Activated naive CD8-positive, alpha-beta T cell treated with anti-CD3 and anti-CD28 coated beads, Interleukin-2, amount 10 ng/mL, durations not matched to agents 7 days and 5 days (primary cell): ENCODE measurements around the gene DDX41. TPM values are rescaled to one million over a fixed set of nuclear protein-coding genes. Genes with fewer than 3 reads are reported as not detected.
A peak's percentile ranks its signal among the peaks of the same experiment; 100 is the strongest.

Source experiments
- ATAC-seq: fragments of 150-1000 bp; cut with Tn5 transposase; one replicate; pipeline ENCODE4 v1.10.0; 2021; ENCODE audit warnings: low read depth, moderate library complexity
- POLR2A ChIA-PET: fragments of 350-600 bp; sonication (Branson Sonifier 250); formaldehyde crosslinking; loops from one replicate; lab custom pipeline; 2021; ENCODE audit warnings: antibody characterized with exemption; lab: Charles Lee
- DNase-seq: peaks from one replicate; pipeline ENCODE4 v3.0.0; 2021
- H3K27ac Mint-ChIP-seq: one replicate; pipeline ENCODE4 v1.8.0; 2022; ENCODE audit warnings: mild to moderate bottlenecking, mixed read lengths
- H3K27me3 Mint-ChIP-seq: one replicate; pipeline ENCODE4 v1.8.0; 2022; ENCODE audit warnings: mild to moderate bottlenecking, moderate library complexity, mixed read lengths
- H3K36me3 Mint-ChIP-seq: one replicate; pipeline ENCODE4 v1.8.0; 2021; ENCODE audit warnings: mild to moderate bottlenecking, mixed read lengths
- H3K4me1 Mint-ChIP-seq: one replicate; pipeline ENCODE4 v1.8.0; 2021; ENCODE audit warnings: mixed read lengths
- H3K4me3 Mint-ChIP-seq: one replicate; pipeline ENCODE4 v1.8.0; 2022; ENCODE audit warnings: mild to moderate bottlenecking, moderate library complexity, mixed read lengths
- H3K9me3 Mint-ChIP-seq: one replicate; pipeline ENCODE4 v1.8.0; 2021; ENCODE audit warnings: mixed read lengths
- total RNA-seq, 2 experiments: library from RNA; stranded (reverse); gene quantifications; one replicate each; pipeline ENCODE4 v1.2.3, GENCODE V29; 2021

The DDX41 gene
- total RNA-seq, 2 experiments from 2014 or later = 132 to 135 TPM

DNA sequence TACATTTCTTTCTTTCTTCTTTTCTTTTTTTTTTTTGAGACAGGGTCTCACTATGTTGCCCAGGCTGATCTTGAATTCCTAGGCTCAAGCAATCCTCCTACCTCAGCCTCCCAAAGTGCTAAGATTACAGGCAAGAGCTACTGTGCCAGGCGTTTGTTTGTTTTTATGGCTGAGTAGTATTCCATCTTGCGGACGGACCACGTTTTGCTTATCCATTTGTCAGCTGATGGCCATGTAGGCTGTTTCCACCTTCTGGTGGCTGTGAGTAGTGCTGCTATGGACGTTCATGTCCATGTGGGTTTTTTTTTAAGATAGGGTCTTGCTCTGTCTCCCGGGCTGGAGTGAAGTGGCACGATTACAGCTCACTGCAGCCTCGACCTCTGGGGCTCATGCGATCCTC is 9.6 kb downstream of the DDX41 start:
- H3K9me3 Mint-ChIP-seq = no peaks in the 10 kb centered on the region
- H3K27me3 Mint-ChIP-seq = no peaks in the 10 kb centered on the region
- peaks cover 16% of the 10 kb centered on the region for H3K36me3 Mint-ChIP-seq
- no peak for DNase-seq
- no peak overlapping the region for H3K4me3 Mint-ChIP-seq
- peaks cover 11% of the 10 kb centered on the region for H3K4me1 Mint-ChIP-seq
- POLR2A ChIA-PET = interaction anchor here (1.2 kb wide), 1 partner anchor 105 kb away, joined by 3 read pairs; no protein-coding TSS in a partner anchor
- no peak for ATAC-seq
- H3K27ac Mint-ChIP-seq = no peak overlapping the region

DNA sequence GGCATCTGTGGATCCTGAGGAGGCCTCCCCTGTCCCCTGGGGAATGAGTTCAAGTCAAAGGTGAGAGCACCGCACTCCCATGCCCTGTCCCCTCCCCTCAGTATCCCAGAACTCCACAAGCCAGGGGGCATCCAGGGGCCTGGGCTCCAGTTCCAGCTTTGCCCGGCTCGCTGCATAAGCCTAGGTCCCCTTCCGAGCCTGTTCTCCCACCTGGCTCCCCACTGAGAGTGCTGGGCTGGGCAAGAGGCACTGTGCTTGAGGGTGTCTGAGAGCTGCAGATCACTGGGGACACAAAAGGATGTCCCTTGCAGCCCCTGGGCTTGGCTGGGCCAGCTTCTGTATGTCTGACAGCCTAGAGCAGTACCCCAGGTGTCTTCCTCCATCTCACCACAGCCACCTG is 11.7 kb downstream of the DDX41 start:
- no peak for DNase-seq
- Mint-ChIP-seq H3K36me3 (peaks cover 6% of the 10 kb centered on the region), H3K4me3 (no peak overlapping the region), H3K27me3 (peaks cover under 1% of the 10 kb centered on the region), H3K4me1 (peaks cover 17% of the 10 kb centered on the region), H3K9me3 (no peaks in the 10 kb centered on the region), H3K27ac (no peak overlapping the region)
- ATAC-seq = no peak
- POLR2A ChIA-PET = interaction anchor here (0.6 to 1.2 kb wide), 2 partner anchors 32 to 75 kb away, joined by 3 to 4 read pairs; no protein-coding TSS in a partner anchor

DNA sequence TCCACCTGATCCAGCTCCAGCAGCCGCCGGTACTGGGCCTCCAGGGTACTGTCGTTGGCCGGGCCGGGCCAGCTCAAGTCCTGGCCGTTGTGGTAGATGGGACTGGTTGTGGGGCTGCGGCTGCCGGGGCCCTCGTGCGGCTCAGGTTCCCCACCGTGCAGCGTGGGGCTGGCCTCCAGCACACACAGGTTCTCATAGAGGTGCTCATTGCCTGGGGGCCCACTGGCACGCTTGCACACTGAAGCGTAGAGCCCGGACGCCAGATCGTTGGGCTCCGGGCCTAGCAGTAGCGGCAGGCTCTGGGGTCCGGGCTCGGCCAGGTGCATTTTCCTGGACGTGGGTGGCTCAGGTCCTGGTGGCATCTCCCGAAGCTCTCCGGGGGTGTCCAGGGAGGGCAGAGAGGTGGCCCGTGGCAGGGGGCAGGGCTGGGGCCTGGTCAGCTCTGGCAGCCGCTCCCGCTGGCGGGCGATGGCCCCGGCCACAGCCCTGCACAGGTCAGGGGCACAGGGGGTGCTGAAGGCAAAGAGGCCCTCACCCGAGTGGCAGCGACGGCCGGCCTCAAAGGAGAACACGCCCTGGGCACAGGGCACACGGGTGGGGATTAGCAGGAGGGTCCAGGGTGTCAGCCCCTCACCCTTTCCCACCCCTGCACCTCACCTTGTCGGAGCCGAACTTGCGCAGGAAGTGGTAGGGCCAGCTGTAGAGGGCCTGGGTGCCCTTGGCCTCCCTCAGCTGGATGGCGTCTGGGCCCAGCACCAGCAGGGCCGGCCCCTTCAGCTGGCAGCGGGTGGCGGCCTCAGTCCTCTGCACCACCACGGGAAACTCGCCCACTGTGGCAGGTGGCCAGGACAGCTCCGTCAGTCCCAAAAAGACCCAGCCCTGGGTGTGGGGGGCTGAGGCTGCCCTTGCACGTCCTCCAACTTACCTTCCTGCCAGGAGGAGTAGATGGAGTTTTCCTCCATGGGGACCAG is 12.4 kb downstream of the DDX41 start:
- DNase-seq (no peak), ATAC-seq (no peak)
- Mint-ChIP-seq H3K9me3 (no peaks in the 10 kb centered on the region), H3K4me1 (peaks cover 14% of the 10 kb centered on the region), H3K4me3 (no peak overlapping the region), H3K36me3 (peaks cover 5% of the 10 kb centered on the region), H3K27me3 (peaks cover 7% of the 10 kb centered on the region), H3K27ac (no peak overlapping the region)
- POLR2A ChIA-PET = interaction anchor here (0.6 kb wide), 1 partner anchor 75 kb away, joined by 4 read pairs; no protein-coding TSS in a partner anchor

DNA sequence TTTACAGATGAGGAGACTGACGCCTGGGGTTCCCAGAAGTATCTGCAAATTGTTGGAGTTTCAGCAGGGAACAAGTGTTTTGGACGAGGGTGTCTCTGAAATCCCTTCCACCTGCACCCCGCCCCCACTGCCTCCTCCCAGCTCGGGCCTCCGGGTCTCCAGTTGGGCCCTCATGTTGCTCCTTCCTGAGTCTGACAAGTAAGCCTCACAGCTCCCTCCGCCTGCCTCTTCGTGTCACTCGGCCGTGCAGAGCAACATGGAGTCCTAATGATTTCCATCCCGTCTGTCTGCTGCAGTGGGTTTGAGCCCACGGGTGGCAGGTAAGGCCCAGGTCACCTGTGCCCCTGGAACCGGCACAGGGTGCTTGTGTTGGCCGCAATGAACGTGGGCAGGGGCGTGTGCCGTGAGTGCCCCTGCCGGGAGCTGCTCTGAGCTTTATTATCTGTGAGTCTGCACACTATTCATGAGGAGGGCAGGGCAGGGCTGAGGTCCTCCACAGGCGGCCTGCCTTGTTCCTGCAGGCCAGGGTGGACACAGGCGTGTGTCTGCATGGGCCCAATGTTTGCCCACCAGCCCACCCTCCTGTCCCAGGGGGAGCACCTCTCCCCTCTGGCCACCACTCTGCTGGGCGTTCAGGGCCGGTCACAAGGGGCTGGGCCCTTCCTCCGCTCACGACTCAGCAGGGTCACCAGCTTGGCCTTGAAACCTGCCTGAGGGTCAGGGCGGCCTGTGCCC is 13.2 kb downstream of the DDX41 start:
- Mint-ChIP-seq H3K9me3 (no peaks in the 10 kb centered on the region), H3K4me1 (peaks cover 16% of the 10 kb centered on the region), H3K4me3 (no peak overlapping the region), H3K36me3 (peaks cover 5% of the 10 kb centered on the region), H3K27me3 (peaks cover 13% of the 10 kb centered on the region), H3K27ac (no peak overlapping the region)
- POLR2A ChIA-PET = interaction anchor here (2.8 kb wide), 1 partner anchor 48 kb away, joined by 19 read pairs; no protein-coding TSS in a partner anchor
- no peak for ATAC-seq
- DNase-seq = no peak

DNA sequence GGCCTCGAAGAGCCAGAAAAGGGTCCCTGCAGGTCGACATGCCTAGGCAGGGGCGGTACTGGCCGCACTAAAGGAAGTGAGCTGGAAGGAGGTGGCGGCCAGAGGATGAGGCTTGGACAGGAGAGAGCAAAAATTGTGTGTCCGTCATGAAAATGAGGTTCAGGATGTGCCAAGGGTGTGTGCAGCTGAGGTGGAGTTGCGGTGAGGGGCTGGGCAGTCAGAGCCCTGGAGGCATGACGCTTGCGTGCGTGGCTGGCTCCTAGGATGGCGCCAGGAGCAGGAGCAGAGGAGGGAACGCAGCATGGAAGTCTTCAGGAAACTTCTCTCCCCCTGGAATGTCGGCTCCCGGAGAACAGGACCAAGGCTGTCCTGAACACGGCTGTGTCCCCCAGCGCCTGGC is 13.9 kb downstream of the DDX41 start:
- Mint-ChIP-seq H3K36me3 (peaks cover 4% of the 10 kb centered on the region), H3K27ac (no peak overlapping the region), H3K4me1 (peaks cover 21% of the 10 kb centered on the region), H3K27me3 (peaks cover 17% of the 10 kb centered on the region), H3K9me3 (no peaks in the 10 kb centered on the region), H3K4me3 (no peak overlapping the region)
- no peak for DNase-seq
- no peak for ATAC-seq
- POLR2A ChIA-PET = interaction anchor here (1.2 to 2.8 kb wide), 2 partner anchors 31 to 48 kb away, joined by 3 to 19 read pairs; no protein-coding TSS in a partner anchor

DNA sequence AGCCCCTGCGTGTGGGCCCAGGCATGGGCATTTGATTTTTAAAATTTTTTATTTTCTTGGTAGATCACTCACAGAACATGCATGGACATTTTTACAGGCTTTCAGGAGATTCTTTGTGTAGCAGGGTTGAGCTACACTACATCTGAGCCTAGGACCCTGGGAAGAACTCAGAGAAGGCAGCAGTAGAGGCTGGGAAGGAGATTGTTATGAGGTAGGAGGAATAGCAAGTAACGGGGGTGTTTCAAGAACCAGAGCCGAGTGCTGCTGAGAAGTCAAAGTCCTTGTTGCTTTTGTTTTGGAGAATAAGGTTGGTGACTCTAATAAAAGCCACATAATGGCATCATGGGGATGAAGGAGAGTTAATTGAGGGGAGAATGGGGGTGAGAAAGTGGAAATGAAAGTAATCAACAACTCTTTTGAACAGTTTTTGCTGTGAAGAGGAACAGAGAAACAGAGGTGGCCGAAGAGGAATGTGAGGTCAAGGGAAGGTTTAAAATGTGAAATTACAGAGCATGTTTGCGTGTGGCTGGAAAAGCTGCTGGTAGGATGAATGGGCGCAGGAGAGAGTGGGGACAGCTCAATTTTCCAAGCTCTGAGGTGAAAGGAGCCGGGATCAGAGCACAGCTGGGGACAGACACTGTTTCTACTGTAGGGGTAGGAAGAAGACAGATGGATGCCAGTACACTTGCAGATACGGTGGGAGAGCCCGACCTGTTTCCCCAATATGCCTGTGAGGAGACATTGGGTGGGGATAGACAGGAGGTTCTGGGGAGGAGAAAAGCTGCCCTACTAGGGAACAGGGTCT is 14.7 kb downstream of the DDX41 start:
- Mint-ChIP-seq H3K27me3 (peaks cover 17% of the 10 kb centered on the region), H3K27ac (peak overlapping the region; percentile 39), H3K4me1 (peaks cover 23% of the 10 kb centered on the region), H3K4me3 (no peak overlapping the region), H3K36me3 (peaks cover 2% of the 10 kb centered on the region), H3K9me3 (no peaks in the 10 kb centered on the region)
- DNase-seq (no peak), ATAC-seq (no peak)
- POLR2A ChIA-PET = interaction anchor here (1.1 to 2.8 kb wide), 4 partner anchors 30 to 652 kb away, joined by 3 to 19 read pairs (median 6); partner anchors contain the start of gene NHP2

DNA sequence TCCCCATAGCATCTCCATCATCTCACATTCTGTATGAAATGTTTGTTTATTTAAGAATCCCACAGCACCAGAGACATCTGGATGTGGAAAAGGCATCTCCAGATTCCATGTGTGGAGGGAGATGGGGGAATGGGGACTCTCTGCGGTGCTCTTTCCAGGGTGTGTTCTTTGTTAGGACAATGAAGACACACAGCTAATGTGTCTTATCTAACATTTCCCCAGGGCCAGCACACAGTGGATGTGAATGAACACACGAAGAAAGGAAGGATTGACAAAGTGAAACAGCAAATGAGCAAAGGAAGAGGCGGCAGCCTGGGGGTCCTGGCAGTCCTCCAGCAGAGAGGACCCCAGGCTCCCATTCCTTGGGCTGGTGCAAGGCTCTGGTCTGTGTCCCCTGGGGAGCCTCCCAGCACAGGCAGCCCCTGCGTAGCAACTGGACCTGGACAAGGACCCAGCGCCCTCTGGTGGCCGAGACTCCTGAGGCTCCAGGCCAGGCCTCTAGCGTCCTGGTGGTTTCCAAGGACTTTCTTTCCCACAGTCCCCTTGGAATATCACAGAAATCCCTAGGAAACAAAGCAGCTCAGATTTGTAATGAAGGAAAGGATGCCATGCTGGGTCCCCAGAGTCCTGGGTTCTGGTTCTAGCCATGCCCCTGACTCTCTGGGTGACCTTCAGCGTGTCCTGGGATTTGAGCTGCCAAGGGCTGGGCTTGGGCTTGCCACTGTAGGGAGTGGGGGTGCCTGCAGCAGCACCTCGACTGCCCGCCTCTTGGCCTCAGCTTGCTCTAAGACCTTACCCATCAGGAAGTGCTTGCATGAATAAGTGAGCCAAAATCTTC is 15.9 kb downstream of the DDX41 start:
- Mint-ChIP-seq H3K4me1 (peaks cover 28% of the 10 kb centered on the region), H3K36me3 (no peaks in the 10 kb centered on the region), H3K9me3 (no peaks in the 10 kb centered on the region), H3K4me3 (no peak overlapping the region), H3K27me3 (peaks cover 17% of the 10 kb centered on the region), H3K27ac (no peak overlapping the region)
- DNase-seq (peak; percentile 89), ATAC-seq (peak; percentile 31)
- POLR2A ChIA-PET = interaction anchor here (1.1 to 2.8 kb wide), 4 partner anchors 28 to 653 kb away, joined by 3 to 19 read pairs (median 6); partner anchors contain the start of gene NHP2

DNA sequence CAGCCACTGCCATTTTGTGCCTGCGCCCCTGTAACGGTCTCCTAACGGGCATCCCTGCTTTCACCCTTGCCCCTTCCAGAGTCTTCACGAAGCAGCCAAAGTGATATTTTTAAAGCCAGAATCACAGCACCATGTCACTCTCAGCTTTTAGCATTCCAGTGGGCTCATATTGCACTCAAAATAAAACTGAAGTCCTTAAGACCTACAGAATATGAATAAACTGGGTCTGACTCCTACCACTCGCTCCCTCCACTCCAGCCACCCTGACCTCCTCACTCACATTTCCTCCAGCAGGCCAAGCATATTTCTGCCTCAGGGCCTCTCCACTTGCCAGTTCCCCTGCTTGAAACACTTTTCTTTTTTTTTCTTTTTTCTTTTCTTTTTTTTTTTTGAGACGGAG is 16.9 kb downstream of the DDX41 start:
- H3K4me3 Mint-ChIP-seq = no peak overlapping the region
- peaks cover 17% of the 10 kb centered on the region for H3K27me3 Mint-ChIP-seq
- DNase-seq (no peak), ATAC-seq (no peak)
- no peak overlapping the region for H3K27ac Mint-ChIP-seq
- no peaks in the 10 kb centered on the region for H3K9me3 Mint-ChIP-seq
- H3K4me1 Mint-ChIP-seq = peaks cover 29% of the 10 kb centered on the region
- no peaks in the 10 kb centered on the region for H3K36me3 Mint-ChIP-seq
- POLR2A ChIA-PET = interaction anchor here (1.1 kb wide), 1 partner anchor 27 kb away, joined by 3 read pairs; no protein-coding TSS in a partner anchor

DNA sequence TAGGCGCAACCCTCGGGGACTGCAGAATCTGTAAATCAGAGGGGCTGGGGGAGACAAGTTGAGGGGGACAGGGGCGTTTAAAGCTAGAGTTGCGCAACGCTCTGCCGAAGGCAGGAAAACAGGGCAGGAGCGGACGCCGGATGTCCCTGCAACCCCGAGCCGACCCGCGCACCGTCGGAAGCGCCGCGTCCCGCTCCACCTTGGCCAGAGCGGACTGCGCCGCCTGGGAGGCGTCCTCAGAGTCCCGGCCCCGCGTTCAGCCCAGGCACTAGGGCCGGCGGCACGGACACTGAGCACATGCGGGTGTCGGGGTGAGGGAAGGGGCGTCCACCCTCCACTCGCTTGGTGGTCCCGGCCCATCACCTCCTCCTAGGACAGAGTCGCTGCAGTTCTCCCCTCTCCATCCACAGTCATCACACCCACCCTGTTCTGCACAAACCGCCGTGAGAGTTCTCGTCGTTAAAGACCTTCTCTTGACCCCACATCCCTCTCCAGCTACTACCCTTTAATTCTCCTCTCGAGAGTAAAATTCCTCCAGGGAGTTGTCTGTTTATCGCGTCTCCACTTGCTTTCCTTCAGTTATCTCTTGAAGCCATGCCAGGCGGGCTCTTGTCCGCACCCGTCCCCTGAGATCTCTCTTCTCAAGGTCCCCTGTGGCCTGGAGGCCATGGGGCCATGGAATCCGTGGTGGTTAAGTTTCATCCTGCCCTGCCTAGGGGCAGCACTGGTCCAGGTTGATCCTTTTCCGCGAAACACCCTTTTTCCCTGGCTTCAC is 18.6 kb downstream of the DDX41 start:
- H3K27ac Mint-ChIP-seq = peak overlapping the region; percentile 77
- peak overlapping the region; percentile 87 for H3K4me3 Mint-ChIP-seq
- DNase-seq (no peak), ATAC-seq (peak; percentile 26)
- peaks cover 39% of the 10 kb centered on the region for H3K4me1 Mint-ChIP-seq
- H3K9me3 Mint-ChIP-seq = no peaks in the 10 kb centered on the region
- no peaks in the 10 kb centered on the region for H3K36me3 Mint-ChIP-seq
- POLR2A ChIA-PET = interaction anchor here (0.9 to 3.6 kb wide), 15 partner anchors 15 to 108 kb away, joined by 3 to 34 read pairs (median 5); partner anchors contain the start of genes DBN1 and DDX41
- H3K27me3 Mint-ChIP-seq = peaks cover 17% of the 10 kb centered on the region

DNA sequence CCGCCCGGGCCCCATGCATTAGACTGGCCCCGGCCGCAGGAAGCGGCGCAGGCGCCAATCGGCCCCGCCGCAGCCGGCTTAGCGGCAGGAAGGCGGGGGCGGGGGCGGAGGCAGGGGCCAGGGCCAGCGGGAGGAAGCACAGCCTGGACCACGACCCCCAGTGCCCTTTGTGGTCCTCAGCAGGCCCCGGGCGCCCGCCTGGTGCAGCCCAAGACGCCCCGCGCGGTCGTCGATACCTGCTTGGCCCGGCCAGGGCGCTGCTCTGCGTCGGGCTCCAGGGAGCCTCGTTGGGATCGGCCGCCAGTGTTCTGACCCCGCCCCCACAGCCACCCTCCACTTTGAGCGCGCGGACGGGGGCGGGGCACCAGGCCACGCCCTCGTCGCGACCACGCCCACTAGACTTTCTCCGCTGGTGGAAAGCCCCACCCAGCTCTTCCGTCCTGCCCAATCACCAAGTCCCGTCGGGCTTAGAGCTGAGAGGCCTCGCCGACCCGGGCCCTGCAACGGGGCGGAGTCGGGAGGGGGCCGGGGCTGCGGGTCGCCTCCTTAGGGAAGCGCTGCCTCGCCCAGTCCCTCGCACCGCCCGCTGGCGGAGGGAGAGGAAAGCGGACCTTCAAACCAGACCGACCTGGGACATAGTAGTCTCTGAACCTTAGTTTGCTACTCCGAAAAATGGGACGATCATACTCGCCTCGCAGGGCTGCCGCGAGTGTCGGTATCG is 19.3 kb downstream of the DDX41 start, which contains the start of gene PDLIM7:
Gene PDLIM7 (minus strand): TSS at position 313 of the 721 bp plus-strand sequence. CDS start 1,092 bp downstream, outside the sequence.
- H3K27ac Mint-ChIP-seq = peak within 1 kb of the TSS; percentile 77
- peaks cover 38% of the 10 kb centered on the region for H3K4me1 Mint-ChIP-seq
- peak within 1 kb of the TSS; percentile 87 for H3K4me3 Mint-ChIP-seq
- ATAC-seq = peak; percentile 83
- peaks cover 17% of the 10 kb centered on the region for H3K27me3 Mint-ChIP-seq
- DNase-seq = peak; percentile 98
- no peaks in the 10 kb centered on the region for H3K36me3 Mint-ChIP-seq
- H3K9me3 Mint-ChIP-seq = no peaks in the 10 kb centered on the region
- POLR2A ChIA-PET = interaction anchor here (0.6 to 3.6 kb wide), 17 partner anchors 14 to 125 kb away, joined by 3 to 34 read pairs (median 5); partner anchors contain the start of genes DBN1 and DDX41
